Limb (tissue), 2 donors: ENCODE data around the gene ANKRD44.
"Not testable (repeated sequence)": the region's sequence is repeated elsewhere in the genome, so short reads cannot be mapped to it uniquely, and the experiment has no call there.

Source experiments
- DNase-seq, 2 donors: peaks; one replicate each; pipeline ENCODE4 v3.0.0-alpha.2; 2016; ENCODE audit errors: extremely low spot score in 2 of 2

ANKRD44 gene

DNA sequence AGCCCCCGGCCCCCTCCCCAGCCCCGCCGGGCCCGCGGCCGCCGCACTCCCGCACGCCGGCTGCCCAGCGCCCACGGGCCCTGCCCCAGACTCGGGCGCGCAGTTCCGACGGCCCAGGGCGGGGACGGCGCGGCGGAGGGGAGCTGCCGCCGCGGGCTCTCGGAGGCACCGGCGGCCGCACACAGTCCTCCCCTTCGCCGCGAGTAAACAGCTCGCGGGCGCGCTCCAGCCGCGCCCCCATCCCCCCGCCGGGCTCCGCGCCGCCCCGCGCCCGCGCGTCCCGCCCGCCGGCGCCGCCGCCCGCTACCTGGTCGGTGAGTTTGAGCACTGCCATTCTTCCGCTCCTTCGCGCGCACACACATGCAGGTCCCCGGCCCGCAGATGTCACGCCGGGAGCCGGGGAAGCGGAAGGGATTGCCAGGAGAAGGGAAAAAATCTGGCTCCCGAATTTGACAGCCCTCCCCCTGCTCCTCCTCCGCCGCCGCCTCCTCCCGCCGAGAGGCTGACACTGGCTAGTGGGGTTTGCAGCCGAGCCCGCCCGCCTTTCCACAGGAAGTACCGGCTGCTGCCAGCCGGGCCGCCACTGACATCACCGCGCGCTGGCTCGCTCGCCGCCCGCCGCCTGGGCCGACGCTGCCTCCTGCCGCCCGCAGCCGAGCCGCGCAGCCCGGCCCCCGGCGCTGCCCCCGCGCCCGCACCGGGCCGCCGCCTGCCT, at the start of gene ANKRD44:
Gene ANKRD44 (minus strand): TSS at position 510 of the 715 bp plus-strand sequence. CDS start 176 bp downstream, at position 334.
- DNase-seq = peak; percentile 91 to 92

DNA sequence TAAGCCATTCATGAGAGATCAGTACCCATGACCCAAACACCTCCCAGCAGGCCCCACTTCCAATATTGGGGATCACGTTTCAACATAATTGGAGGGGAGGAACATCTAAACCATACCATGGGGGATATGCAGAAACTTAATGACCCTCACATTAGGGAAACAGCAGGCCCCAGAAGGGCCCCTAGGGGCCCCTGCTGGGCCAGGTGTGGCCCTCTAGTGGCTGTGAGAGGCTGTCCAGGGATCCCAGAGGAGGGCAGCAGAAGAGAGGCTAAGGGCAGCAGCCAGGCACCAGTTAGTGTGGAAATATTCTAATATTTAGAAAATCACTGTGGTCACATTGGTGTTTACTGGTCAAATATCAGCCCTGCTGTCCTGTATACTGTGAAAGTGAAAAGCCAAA, 49.3 kb upstream of the ANKRD44 start:
- DNase-seq = no peak

DNA sequence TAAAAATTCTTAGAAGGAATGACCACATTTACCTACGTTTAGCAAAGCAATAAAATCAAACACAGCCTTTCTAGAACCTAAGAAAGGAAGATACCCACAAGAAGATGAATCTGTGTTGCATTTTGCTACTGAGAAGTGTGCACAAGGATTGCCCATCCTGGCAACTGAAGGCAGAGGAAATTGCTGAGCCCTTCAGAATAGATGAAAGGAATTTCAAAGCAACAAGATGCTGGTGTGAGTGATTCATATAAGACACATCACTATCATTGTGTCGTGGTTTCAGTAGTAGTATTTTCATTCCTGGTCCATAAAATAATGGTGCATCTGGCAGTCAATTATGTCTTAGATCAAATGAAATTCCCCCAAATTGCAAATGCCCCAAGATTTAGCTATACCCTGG, 48.4 kb upstream of the ANKRD44 start:
- no peak for DNase-seq

DNA sequence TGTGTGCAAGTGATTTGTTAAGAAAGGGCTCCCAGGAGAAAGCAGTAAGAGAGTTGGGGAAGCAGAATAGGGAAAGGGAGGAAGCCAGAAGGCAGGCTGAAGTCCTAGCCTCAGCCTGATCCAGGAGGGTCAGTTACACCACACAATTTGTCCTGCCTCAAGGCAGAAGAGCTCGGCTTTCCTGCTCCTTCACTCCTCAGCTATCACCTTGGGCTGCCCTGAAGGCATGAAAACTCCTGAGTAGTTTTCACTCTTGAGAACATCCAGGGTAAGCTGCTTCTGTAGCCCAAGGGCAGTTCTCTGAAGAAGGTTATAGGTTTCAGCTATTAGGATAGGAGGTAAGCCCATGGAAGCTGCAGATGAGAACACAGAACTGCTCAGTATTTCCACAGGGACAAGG, 47.4 kb upstream of the ANKRD44 start:
- DNase-seq = no peak

DNA sequence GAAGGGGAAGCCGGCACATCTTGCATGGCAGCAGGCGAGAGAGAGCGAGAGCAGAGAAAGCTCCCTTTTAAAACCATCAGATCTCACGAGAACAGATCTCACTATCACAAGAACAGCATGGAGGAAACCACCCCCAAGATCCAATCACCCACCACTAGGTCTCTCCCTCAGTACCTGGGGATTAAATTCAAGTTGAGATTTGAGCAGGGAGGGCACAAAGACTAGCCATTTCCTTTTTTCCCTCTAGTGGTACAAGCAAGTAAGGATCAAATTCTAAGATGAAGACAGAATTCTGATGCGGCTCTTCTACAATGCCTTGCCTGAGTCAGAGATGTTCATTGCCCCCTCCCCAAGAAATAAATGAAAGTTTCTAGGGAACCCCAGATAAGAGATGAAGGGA, 45.6 kb upstream of the ANKRD44 start:
- no peak for DNase-seq

DNA sequence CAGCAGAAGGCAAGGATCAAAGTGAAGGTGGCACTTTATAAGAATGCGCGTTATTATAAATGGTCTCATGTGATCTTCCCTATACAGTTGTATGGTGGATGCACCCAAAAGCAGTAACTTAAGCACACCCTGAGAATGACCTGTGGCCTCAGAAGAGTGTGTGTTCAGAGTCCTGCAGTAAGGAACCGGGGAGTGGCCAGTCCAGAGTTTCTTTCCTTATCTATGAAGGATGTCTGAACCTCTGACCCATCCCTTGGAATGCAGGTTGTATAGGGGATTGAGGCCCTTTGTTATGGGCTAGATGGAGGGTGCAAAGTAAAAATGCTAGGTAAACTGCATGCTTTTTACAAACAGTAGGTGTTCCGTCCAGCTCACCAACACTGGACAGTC, 43.6 kb upstream of the ANKRD44 start:
- no peak for DNase-seq

DNA sequence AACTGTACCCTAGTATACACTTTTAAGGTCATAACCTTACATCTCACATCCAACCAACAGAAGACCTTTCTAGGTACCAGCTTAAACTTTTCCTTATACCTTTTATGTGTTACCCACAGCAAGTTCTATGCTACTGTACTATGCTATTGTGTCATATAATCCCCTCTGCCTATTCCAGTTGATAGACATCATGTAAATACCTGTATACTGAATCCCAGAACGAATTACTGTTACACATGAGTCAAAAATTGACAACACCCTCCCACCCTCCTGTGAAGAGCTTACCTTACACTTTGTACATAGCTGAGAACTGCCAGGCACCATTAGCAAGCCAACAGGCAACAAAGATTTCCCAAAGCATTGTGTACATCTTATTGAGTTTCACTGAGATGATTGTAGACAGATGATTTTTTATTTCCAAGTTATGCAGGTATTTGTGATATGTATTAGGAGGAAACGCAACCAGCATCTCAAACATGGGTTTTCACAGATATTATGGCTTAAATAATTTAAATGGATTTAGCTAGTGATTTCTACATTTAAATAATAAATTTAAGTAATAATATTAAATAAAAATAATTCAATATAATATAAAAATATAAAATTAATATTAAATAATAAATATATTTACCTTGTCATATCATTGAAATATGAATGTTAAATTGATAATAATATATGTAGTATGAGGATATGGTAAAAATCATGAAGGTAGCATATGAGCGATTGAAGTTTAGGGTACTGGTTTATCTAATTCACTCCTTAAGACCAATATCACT, 43.0 kb upstream of the ANKRD44 start:
- no peak for DNase-seq

DNA sequence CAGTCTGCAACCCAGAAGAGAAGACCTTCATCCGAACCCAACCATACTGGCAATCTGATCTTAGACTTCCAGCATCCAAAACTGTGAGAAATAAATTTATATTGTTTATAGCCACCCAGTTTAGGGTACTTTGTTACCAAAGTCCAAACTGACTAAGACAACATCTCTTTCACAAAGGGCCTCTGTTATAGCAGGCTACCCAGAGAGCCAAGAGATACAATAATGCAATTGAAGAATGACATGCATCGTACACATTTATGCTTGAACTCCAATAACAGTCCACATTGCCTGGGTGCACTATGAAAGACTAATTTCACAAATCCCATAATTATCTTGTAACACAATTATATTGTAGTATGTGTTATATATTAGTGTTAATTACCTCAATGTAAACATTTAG, 39.1 kb upstream of the ANKRD44 start:
- no peak for DNase-seq

DNA sequence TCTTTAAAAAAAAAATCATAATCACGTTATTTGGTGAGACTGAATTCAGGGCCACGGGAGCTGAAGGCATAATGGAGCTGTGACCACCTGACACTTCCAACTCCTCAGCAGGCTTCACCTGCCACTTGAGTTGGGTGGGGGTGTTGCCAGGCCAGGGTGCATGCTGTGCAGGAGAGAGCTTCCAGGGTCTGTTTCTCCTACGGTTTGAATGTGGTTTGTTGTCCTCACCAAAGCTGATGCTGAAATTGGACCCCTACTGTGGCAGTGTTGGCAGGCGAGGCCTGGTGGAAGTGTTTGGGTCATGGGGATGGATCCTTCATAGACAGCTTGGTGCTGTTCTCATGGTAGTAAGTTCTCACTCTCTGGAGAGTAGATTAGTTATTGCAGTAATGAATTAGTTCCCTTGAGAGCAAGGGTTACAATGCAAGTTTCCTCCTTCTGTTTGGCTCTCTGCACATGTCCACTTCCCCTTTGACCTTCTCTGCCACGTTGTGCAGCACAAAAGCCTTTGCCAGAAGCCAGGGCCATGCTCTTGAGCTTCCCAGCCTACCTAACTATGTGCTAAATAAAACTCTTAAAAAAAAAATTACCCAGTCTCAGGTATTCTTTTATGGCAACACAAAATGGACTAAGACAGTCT, 38.3 kb upstream of the ANKRD44 start:
- no peak for DNase-seq

DNA sequence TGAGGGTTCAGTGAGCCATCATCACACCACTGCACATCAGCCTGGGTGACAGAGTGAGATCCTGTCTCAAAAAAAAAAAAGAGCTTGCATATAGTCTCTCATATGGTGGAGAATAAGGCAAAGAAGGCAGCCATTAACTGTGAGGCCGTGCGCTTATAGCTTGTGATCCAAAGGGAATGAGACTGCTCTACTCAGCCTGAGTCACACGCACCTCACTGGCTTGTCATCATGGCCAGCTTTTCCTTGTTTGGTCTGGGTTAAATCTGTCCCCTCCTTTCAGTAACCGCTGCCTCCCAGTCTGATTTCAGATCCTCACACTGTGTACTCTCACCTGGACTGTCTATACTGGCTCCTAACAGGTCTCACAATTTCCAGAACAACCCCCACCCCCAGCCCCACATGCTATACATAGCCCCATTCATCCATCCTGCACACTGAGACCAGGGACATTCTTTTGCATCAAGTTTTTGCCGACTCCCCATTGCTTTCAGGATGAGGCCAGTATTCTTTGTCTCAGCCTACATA, 35.3 kb upstream of the ANKRD44 start:
- DNase-seq = no peak

DNA sequence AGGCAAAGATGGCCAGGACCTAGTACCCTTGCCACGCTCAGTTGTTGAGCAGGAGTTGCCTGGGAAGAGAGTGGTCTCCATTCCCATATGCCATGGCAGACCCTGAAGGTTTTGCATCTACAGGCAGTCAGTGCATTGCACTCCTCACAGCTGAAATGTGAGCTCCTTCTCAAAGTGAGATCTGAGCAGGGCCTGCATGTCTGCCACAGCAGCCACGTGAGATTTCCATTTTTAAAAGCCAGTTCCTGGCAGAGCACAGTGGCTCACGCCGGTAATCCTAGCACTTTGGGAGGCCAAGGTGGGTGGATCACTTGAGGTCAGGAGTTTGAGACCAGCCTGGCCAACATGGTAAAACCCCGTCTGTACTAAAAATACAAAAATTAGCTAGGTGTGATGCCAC, 33.4 kb upstream of the ANKRD44 start:
- not testable (repeated sequence) for DNase-seq

DNA sequence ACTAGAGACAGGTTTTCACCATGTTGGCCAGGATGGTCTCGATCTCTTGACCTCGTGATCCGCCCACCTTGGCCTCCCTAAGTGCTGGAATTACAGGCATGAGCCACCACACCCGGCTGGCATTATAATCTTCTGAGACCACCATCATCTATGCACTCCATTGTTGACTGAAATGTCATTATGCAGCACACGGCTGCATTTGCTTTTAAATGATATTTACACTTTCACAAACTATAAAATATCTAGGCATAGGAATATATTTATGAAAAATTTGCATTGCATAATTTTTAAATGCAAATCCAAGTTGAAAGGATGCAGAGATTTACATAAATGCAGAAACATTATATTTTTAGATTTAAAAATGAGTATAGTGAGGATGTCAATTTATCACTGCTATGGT, 30.0 kb upstream of the ANKRD44 start:
- DNase-seq = no peak

DNA sequence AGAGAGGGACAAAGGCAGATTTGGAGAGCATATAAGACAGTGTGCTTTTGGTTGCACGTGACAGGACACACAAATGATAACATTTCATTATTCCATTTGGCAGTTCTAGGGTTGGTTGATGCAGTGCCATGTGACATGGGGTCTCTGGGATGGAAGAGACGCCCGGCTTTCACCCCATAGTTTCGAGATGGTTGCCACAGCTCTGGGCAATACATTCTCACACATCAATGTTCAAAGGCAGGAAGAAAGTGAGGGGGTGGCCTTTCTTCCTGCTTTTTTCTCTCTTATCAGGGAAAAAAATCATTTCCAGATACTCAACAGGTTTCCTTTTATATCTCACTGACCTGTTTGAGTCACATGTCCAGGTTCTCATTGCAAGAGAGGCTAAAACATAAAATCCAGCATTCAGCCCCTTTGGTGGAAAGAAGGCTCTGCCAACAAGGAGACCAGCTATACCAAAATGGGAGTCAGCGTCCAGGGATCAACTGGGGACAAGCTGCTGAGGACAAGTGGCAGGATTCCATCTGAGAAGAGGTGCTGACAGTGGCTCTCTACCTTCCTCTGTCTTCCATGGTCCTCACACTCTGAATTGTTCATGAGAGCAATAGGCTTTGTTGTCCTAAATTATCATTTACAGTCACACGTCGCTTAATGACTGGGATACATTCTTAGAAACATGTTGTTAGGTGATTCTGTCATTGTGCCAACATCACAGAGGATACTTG, 29.1 kb upstream of the ANKRD44 start:
- no peak for DNase-seq

DNA sequence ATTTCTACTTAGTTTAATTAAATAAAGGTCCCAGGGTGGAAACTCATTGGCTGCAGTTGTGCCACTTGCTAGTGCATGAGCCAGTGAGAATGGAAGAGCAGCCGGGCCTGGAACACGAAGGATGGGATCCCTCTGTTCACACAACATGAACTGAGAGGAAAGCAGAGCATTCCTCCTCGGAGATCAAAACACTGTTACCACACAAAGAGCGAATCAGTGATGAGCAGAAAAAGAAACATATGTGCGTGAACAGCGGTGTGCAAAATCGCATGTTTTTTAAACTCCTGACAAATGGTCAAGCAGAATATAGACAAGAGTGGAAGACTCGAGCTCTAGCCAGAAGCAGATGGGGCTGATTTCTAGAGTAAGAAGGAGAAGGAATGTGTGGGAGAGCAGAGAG, 28.4 kb upstream of the ANKRD44 start:
- no peak for DNase-seq

DNA sequence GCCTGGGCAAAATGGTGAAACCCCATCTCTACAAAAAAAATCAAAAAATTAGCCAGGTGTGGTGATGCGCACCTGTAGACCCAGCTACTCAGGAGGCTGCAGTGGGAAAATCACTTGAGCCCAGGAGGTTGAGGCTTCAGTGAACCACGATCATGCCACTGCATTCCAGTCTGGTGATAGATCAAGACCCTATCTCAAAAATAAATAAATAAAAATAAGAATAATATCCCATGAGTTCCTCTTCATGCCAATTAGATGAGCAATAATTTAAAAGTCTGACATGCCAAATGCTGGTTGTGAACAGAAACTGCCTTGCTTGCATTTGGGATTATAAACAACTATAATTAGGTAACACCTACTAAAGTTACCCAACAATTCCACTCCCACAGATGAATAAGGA, 22.1 kb upstream of the ANKRD44 start:
- DNase-seq = no peak

DNA sequence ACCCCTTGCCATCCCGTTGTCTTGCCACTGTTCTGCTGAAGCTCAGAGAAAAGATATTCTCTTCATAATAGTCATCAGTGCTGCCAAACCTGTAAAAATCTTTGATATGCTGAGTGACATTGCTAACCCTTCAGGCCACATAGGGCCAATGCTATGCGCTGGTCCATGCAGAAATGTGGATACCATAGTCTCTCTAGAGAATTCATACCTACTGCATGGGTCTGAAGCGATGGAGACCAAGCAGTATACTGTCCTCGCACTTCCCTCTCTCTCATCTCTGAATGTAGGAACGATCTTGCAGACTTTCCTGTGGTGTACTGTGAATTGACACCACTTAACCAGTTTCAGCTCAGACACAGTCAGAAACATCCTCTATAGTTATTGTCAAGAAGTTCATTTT, 17.9 kb upstream of the ANKRD44 start:
- DNase-seq = no peak

DNA sequence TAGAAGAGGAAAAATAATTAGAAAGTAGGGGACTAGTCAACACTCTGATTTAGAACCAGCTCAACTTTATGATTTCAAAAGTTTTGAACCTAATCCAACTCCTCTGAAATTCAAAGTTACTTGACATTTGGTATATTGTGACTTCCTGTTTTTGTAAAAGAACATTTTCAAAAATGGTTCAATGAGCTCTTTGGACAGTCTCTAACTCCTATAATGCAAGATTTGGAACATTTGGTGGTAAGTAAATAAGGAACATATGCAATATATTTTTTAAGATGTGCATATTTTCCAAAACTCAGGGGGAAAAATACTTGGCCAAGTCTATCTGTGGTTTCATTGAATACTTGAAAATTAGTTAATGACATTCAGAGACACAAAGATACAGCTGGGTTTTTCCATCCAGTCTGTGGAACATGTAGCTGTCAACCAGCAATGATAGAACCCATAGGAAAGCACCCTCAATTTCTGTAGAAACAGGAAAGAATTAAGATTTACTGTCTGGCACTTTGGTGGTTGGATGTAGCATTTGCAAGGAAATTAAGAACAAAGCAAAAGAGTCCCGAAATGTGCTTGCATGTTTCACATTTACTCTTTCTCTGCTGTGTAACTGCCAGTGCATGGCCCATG, 17.0 kb upstream of the ANKRD44 start:
- peak in 1 of 2 donors; percentile 59 for DNase-seq

DNA sequence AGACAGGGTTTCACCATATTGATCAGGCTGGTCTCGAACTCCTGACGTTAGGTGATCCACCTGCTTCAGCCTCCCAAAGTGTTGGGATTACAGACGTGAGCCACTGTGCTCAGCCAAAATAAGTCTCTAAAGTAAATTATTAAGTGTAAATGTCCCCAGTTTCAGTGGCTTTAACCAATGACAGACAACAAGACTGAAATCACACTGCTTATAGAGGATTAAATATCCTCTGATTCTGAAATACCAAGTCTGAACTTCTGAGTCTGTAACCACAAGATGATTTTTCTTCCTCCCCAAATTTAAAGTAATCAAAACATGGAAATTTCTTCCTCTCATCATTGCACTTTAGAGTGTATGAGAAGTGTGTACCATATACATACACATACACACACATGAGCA, 16.5 kb upstream of the ANKRD44 start:
- DNase-seq = no peak

DNA sequence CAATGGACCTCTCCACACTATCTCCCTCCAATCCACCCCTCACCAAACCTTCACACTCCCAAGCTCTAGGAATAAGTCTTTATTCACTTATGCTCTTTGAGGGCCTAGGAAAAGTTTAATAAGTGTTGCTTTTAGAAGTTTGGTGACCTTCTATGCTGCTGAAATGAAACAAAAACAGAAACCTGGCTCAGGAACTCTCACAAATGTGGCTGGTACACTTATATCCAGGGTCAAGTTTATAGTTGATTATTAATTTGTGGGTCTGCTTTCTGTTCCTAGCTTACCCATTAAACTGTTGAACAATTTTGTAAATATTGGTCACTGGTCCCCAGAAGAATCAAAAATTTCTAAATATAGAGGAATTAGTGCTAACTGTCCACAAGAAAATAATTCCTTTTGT, 14.2 kb upstream of the ANKRD44 start:
- DNase-seq = no peak

DNA sequence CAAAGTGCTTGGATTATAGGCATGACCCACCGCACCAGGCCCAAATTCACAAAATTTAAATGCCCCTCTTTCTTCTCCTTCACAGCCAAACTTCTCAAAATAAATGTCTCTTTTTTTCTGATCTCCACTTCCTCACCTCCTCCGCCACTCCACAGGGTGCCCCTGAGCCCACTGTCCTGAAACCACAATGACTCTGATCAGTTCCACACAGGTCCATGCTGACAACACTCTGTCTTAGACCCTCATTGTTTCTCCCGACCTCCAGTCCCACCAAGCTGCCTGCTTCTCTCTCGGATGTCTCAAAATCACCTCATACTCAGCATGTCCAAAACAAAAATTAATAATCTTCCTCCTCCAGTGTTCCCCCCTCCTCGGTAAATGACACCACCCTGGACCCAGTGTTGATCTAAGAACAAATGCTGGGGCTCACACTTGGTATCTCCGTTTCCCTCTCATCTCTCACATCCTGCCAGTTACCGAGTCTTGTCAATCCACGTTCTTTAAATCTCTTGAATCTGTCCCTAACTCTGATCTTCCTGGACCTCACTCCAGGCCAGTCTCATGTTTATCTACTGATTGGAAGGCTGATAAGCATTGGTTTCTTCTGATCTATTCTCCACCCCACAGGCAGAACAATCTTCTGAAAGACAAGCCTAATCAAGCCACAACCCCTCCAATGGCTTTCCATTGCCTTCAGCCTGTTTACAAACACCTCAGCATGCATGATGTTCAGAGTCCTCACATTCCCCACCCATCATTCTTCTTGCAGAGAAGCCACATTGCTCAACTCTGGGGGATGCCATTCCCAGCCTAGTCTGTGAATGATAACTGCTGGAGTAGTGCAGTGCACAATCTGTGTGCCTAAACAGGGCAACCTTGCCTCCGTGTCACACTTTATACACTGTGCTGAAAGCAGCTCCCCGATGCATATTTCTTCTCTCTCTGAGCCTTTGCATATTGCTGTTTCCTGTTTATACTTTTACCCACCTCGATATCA, 12.4 kb upstream of the ANKRD44 start:
- DNase-seq = no peak
